NK-92 (cell line): ENCODE data around the gene FBP2.

Experiments
- DNase-seq: peaks from one replicate; lab custom pipeline; 2025; ENCODE audit not compliant: unreplicated experiment; lab: John Stamatoyannopoulos, UW

Gene FBP2

GRCh38 chr9:94593459-94594345 is at the start of gene FBP2:
Gene FBP2 (minus strand): TSS chr9:94593824. CDS start chr9:94593726, 98 bp downstream.
- no peak for DNase-seq

GRCh38 chr9:94643176-94643575 is 49.6 kb upstream of the FBP2 start:
- DNase-seq, result no peak

- no peak for DNase-seq
Measured at GRCh38 chr9:94642501-94642900, 48.9 kb upstream of the FBP2 start.

- DNase-seq, result no peak
Measured at GRCh38 chr9:94639999-94640376, 46.4 kb upstream of the FBP2 start.

GRCh38 chr9:94639061-94639998 is 45.7 kb upstream of the FBP2 start, which contains the start of gene FBP1:
Gene FBP1 (minus strand): TSS chr9:94639518. CDS start chr9:94639310, 208 bp downstream.
- no peak for DNase-seq

- no peak for DNase-seq
Measured at GRCh38 chr9:94638335-94639060, 44.9 kb upstream of the FBP2 start.

GRCh38 chr9:94632737-94633136 is 39.1 kb upstream of the FBP2 start:
- DNase-seq, result no peak

GRCh38 chr9:94631599-94631998 is 38.0 kb upstream of the FBP2 start:
- DNase-seq, result no peak

GRCh38 chr9:94630833-94631232 is 37.2 kb upstream of the FBP2 start:
- DNase-seq, result no peak

GRCh38 chr9:94630281-94630680 is 36.7 kb upstream of the FBP2 start:
- no peak for DNase-seq

- no peak for DNase-seq
Measured at GRCh38 chr9:94627287-94627686, 33.7 kb upstream of the FBP2 start.

GRCh38 chr9:94625835-94626234 is 32.2 kb upstream of the FBP2 start:
- no peak for DNase-seq

- no peak for DNase-seq
Measured at GRCh38 chr9:94624629-94625028, 31.0 kb upstream of the FBP2 start.

GRCh38 chr9:94623253-94623652 is 29.6 kb upstream of the FBP2 start:
- DNase-seq, result no peak

GRCh38 chr9:94622087-94622800 is 28.6 kb upstream of the FBP2 start:
- no peak for DNase-seq

GRCh38 chr9:94619026-94619425 is 25.4 kb upstream of the FBP2 start:
- DNase-seq, result no peak

GRCh38 chr9:94613003-94613402 is 19.4 kb upstream of the FBP2 start:
- DNase-seq, result no peak

GRCh38 chr9:94612071-94612470 is 18.4 kb upstream of the FBP2 start:
- DNase-seq, result no peak

- no peak for DNase-seq
Measured at GRCh38 chr9:94611638-94612068, 18.0 kb upstream of the FBP2 start.

- DNase-seq, result no peak
Measured at GRCh38 chr9:94610181-94610606, 16.6 kb upstream of the FBP2 start.

GRCh38 chr9:94607423-94607691 is 13.7 kb upstream of the FBP2 start:
- no peak for DNase-seq
